ENCODE data around the gene GRAMD4.

Gene GRAMD4

DNA sequence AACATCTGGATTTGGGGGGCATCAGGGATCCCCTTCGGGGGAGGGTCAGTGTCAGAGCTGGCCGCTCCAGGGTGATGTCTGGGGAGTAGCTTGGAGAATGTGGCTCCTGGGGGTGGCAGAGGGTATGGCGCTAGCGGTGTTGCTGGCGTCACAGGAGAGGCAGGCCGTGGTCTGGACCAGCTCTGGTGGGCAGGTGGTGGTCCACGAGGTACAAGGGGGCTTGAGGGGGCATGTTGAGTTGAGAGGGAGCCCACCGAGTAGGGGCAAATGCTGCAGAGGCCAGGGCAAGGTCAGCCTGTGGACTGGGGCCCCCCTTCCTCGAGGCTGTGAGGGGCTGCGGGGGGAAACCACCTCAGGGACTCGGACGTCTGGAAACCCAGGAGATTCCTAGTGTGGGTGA lies 8.6 kb downstream of the GRAMD4 start:
- Histone ChIP-seq H3K27me3 (replicated peaks) (no peaks in the 10 kb centered on the region), H3K4me3 (ENCODE audit: low read depth, low read length) (no peak overlapping the region), H3K27ac (no peak overlapping the region), H3K36me3 (replicated peaks) (no peaks in the 10 kb centered on the region)
- in situ Hi-C loops (cut with HindIII; ENCODE audit: low pct_ligation_motif_present, low sequenced_read_pairs): no loop called here
- TF ChIP-seq CTCF (IDR thresholded peaks at IDR 0.05; ENCODE audit: low read depth, low read length, missing control alignments): no peak
- no peak for DNase-seq

DNA sequence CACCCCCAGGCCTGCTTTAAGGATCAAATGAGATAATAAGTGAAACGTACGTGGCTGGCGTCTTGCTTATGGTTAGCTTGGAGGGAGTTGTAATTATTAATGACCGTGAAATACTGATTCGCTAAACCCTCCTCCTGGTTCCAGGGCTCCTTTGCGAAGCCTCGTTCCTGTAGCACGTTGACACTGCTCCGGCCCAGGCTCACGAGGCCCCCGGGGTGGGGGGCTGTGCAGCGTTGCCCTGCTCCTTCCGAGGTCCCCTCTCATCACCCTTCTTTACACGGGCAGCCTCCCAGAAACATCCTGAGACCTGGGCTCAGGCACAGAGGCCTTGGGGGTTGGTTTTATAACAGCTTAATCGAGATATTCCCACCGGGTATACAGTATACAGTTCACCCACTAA lies 9.1 kb downstream of the GRAMD4 start:
- H3K27ac ChIP-seq: no peak overlapping the region
- H3K36me3 ChIP-seq (replicated peaks): no peaks in the 10 kb centered on the region
- H3K27me3 ChIP-seq (replicated peaks): no peaks in the 10 kb centered on the region
- no peak overlapping the region for H3K4me3 ChIP-seq (ENCODE audit: low read depth, low read length)
- in situ Hi-C loops (cut with HindIII; ENCODE audit: low pct_ligation_motif_present, low sequenced_read_pairs): no loop called here
- DNase-seq: no peak
- no peak for TF ChIP-seq CTCF (IDR thresholded peaks at IDR 0.05; ENCODE audit: low read depth, low read length, missing control alignments)

DNA sequence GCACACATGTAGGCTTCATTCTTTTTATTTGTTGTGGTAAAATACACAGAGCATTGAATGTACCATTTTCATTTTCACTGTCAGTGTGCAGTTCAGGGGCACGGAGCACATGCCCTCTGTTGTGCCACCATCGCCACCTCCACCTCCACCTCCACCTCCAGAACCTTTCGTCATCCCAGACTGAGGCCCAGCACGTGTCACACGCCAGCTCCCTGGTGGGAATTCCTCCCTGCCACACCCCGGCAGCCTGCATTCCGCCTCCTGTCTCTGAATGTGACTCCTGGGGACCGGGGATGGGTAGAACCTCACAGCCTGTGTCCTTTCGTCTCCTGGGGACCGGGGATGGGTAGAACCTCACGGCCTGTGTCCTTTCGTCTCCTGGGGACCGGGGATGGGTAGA lies 10.9 kb downstream of the GRAMD4 start:
- TF ChIP-seq CTCF (IDR thresholded peaks at IDR 0.05; ENCODE audit: low read depth, low read length, missing control alignments): no peak
- Histone ChIP-seq H3K36me3 (replicated peaks) (no peaks in the 10 kb centered on the region), H3K27me3 (replicated peaks) (no peaks in the 10 kb centered on the region), H3K4me3 (ENCODE audit: low read depth, low read length) (no peak overlapping the region), H3K27ac (no peak overlapping the region)
- no peak for DNase-seq
- in situ Hi-C loops (cut with HindIII; ENCODE audit: low pct_ligation_motif_present, low sequenced_read_pairs): no loop called here

DNA sequence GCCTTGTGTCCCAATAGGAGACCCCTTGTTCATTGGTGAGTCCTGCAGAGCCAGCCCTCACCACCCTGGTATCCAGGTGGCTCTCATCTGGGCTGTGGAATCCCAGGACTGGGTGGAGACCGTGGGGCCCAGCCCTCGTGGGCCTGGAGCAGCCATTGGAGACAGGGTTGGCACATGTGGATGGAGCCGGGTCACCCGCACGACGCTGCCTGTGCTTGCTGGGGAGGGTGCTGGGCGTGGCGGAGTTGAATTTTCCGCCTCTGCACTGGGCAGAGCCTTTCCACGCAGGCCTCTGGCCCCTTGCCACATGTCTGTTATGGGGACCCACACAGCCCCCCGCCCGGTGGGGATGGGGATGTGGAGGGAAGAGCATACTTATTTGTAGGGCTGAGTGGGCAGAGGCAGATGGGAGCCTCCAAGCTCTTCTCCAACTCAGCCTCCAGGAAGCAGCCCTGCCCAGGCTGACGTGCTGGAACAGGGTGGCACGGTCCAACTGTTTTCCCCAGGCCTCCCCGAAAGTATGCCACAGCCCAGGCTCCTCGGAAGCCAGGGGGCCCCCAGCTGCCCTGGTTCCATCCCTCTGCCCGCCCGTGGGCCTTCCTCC lies 12.6 kb downstream of the GRAMD4 start:
- H3K27ac ChIP-seq: no peak overlapping the region
- in situ Hi-C loops (cut with HindIII; ENCODE audit: low pct_ligation_motif_present, low sequenced_read_pairs): no loop called here

DNA sequence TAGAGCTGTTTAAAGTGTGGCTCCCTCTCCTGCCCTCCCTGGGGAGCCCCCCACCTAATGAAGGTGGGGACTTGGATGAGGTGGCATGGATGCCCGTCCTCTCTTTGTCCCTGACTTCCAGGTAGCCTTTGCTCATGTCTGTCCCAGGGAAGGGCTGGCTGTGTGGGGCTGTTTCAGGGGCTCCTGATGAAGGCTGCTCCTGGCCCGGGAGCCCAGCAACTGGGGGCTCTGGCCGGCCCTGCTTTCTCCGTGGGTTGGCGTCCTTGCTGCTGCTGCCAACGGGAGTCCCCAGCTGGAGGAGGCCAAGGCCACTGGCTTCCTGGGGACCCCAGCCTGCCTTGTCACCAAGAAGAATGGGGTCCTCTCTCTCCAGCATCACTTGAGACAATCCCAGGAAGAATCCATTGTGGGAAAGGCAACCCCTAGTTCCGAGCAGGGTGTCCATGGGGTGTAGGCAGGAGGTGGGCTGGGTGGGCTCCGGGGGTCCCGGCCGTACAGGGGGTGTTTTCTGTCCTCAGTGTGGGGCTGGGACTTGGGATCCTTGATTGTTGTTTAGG lies 13.2 kb downstream of the GRAMD4 start:
- H3K36me3 ChIP-seq (replicated peaks): no peaks in the 10 kb centered on the region
- no peak for DNase-seq
- H3K4me3 ChIP-seq (ENCODE audit: low read depth, low read length): no peak overlapping the region
- no peak overlapping the region for H3K27ac ChIP-seq
- no peak for TF ChIP-seq CTCF (IDR thresholded peaks at IDR 0.05; ENCODE audit: low read depth, low read length, missing control alignments)
- H3K27me3 ChIP-seq (replicated peaks): no peaks in the 10 kb centered on the region
- in situ Hi-C loops (cut with HindIII; ENCODE audit: low pct_ligation_motif_present, low sequenced_read_pairs): no loop called here

More for the DNA sequence above, 12.6 kb downstream of the GRAMD4 start:
- H3K4me3 ChIP-seq (ENCODE audit: low read depth, low read length): no peak overlapping the region
- no peaks in the 10 kb centered on the region for H3K36me3 ChIP-seq (replicated peaks)
- no peak for TF ChIP-seq CTCF (IDR thresholded peaks at IDR 0.05; ENCODE audit: low read depth, low read length, missing control alignments)
- no peak for DNase-seq
- H3K27me3 ChIP-seq (replicated peaks): no peaks in the 10 kb centered on the region

Data from brain microvascular endothelial cell (primary cell).